Activated effector memory CD4-positive, alpha-beta T cell treated with anti-CD3 and anti-CD28 coated beads, Interleukin-2, amount 50 U/mL, for 16 hours (primary cell): ENCODE measurements around the gene AQP2.

ENCODE experiments used
- DNase-seq: peaks from one replicate; pipeline ENCODE4 v3.0.0-alpha.2; 2020

The AQP2 gene, protein sequence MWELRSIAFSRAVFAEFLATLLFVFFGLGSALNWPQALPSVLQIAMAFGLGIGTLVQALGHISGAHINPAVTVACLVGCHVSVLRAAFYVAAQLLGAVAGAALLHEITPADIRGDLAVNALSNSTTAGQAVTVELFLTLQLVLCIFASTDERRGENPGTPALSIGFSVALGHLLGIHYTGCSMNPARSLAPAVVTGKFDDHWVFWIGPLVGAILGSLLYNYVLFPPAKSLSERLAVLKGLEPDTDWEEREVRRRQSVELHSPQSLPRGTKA

GRCh38 chr12:49950273-49951251 is at the start of gene AQP2:
TSS of gene AQP2 (plus strand) at chr12:49950737. CDS start at chr12:49950831, 94 bp downstream.
- peak; percentile 54 for DNase-seq

DNA sequence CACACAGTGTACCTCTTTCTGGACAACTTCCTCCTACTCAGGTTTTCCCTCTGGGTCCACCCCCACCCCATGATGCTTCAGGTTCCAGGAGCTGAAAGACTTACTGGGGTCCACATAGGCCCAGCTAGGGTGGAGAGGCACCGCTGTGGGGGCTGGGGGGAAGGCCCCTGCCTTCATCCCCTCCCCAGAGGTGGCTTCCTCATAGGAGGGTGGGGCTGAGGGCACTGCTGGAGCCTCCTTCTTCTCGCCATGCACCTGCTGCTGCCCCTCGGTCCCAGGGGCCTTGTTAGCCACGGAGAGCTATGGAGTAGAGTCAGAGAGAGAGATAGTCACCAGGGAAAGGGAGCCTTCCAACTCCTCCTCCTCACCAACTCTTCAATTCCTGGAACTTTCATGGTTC is 49.5 kb upstream of the AQP2 start:
- no peak for DNase-seq

- no peak for DNase-seq
Observed at GRCh38 chr12:49901986-49902385, 48.6 kb upstream of the AQP2 start.

DNA sequence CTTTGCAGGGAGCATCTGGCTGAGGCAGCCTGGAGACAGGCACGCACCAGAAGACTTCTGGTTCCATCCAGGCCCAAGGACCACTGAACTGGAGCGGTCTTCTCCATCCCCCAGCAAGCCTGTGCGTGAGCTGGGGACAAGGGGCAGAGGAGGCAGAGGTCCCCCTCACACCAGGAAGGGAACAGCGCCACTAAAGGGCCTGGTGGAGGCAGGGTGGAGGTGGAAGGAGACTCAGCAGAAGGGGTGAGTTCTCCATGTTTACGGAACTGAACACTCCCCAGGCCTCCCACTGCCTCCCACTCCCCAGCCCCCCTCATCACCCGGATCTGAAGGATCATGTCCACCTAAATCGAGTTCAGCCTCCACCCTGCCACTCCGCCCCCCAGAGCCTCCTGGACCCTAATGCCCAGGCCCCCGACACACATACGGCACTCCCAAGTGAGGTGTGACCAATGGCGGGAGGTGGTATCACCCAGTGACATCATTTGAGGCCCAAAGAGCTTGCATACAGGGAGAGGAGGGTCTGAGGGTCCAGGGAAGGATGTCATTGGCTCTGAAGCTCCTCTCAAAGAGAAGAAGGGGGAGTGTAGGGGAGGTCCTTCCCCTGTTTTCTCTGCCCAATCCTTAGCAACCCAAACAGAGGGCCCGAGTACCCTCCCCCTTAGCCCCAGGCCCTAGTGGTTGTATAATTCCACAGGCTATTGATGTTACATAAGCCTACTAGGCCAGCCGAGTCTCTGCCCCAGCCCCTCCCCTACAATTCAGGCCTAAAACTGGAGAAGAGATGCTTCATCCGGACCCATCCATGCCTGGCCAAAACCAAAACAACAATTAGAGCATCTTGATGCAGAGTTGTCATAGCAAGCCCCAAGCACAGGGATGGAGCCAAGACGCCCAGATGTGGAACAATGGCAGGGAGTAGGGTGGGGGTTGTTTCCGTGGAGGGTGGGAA is 47.9 kb upstream of the AQP2 start:
- DNase-seq = no peak

GRCh38 chr12:49903351-49903699 is 47.2 kb upstream of the AQP2 start:
- no peak for DNase-seq

GRCh38 chr12:49903700-49904423 is 46.7 kb upstream of the AQP2 start, which contains the start of gene FAIM2:
TSS of gene FAIM2 (minus strand) at chr12:49903900. CDS start at chr12:49903792, 108 bp downstream.
- peak; percentile 81 for DNase-seq

GRCh38 chr12:49904601-49905000 is 45.9 kb upstream of the AQP2 start:
- DNase-seq = no peak

DNA sequence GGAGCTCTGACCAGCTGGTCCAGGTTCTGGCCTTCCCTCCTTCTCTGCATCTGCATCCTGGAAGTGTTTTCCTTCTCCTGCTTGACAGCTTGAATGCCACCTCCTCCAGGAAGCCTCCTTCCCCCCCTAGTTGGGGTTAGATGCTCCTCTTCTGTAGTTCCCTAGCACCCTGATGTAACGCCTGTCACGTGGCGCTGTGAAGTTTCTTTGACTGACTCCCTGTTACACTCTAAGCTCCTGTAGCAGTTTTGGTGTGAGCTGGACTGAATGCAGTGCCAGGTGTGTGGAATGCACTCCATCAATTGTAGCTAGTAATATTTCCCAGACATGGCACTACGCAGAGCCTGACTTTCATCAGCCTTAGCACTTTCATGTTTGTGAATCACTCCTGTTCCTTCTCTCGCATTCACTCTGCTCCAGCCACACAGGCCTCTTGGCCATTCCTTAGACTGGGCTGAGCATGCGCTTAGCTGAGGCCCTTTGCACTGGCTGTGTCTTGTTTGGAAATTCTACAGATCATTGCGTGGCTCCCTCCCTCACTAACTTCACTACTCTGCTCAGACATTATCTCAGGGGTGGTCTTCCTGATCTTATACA is 44.7 kb upstream of the AQP2 start:
- DNase-seq = no peak

DNA sequence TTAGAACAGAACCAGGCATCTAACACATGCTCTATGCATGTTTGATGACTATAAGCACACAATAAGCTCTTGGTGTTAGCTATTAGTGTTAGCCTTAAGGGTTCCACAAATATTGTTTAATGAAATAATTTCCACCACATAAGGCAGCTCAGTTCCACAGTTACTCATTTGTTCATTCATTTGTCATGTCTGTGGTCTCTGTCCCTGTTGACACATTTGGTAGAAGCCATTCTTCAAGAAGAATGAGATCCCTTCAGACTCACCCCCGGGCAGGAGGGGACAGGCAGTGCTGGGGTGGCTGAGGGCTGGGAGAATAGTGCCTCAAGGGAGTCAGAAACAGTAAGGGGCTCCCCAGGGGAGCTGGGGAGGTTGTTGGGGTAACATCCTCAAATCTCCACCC is 43.2 kb upstream of the AQP2 start:
- DNase-seq = no peak

DNA sequence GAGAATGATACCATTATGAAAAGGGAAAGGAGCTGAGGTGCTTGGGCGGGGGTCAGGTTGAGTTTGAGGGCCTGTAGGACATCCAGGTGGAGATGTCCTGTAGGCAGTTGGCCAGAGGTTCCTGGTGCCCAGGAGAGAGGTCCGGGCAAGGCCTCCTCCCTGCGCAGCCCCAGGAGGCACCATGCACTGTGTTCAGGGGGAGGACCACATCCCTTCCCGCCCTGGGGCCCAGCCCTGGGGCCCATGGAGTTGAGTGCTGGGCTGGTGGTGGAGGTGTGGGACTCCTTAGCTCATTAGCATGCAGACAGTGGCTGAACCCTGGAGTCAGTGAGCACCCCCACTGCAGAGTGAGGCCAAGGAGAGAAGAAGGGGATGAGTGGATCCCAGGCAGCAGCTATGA is 41.2 kb upstream of the AQP2 start:
- DNase-seq = no peak

DNA sequence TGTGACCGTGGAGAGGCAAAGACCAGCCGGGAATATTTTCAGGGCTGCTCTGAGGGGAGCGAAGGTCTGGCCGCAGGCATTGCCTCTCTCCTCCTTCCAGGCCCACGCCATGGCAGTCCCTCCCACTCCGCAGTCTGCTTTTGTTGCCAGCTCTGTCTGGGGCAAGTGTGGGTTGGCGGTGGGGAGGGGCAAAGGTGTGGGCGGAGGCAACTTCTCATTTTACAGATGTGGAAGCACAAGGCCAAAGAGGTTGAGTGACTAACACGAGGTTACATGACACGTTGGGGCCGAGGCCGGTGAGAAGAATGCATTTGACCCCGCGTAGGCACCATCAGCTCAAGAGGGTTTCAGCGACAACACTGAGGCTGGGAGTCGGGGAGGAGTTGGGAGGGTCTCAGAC is 40.7 kb upstream of the AQP2 start:
- no peak for DNase-seq

GRCh38 chr12:49910331-49911212 is 40.0 kb upstream of the AQP2 start:
- no peak for DNase-seq

DNA sequence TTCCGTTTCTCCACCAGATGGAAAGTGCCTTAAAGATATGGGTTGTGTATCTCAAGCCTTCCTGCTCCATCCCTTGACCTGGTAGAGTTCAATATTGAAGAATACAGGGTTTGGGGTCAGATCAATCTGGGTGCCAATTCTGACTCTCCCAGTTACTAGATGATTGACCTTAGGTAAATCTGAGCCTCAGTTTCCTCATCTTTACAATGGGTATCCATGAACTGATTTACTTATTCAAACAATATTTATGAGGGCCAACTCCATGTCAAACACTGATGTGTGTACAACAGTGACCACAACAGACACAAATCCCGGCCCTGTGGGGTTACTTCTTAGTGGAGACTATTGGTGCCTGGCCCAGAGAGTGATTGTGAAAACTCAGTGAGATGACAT is 39.3 kb upstream of the AQP2 start:
- DNase-seq = no peak

DNA sequence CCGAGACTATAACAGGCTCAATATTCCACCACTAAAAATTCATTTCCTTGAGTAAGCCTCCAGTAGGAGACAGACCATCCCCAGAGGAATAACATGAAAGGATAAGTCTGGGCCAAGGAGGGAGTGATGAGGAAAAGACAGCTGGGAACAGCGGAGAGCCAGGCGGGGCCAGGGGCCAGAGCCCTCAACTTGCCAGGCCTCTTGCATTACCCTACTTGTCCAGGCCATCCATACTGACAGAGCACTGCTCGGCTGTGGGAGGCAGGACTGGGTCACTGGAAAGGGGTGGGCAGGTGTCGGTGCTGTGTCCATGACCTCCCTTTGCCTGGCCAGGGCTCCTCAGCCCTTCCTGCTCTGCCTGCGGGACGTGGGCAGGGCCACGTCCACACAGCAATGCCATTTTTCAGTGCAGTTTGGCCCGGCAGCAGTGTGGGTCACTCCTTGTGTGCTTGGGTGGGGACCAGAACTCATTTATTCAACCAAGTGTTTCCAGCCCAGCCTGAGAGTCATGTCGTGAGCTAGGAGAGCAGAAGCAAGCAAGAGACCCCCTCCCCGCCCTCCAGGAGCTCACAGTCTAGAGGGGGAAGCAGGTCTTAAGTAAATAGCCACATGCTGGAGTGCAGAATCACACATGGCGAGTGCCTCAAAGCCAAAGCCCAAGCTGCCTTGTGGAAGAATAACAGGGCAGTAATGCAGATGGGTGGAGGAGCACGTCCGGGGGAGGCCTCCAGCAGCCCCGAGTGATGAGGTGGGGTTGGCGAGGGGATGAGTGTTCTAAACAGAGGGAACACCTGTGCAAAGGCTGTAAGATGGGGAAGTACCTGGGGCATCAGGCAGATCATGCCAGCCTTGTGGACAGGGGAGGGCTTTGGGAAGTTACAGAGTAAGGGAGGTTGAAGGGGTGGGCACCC is 37.9 kb upstream of the AQP2 start:
- DNase-seq = peak; percentile 47

- peak; percentile 21 for DNase-seq
Observed at GRCh38 chr12:49916129-49916919, 34.2 kb upstream of the AQP2 start.

DNA sequence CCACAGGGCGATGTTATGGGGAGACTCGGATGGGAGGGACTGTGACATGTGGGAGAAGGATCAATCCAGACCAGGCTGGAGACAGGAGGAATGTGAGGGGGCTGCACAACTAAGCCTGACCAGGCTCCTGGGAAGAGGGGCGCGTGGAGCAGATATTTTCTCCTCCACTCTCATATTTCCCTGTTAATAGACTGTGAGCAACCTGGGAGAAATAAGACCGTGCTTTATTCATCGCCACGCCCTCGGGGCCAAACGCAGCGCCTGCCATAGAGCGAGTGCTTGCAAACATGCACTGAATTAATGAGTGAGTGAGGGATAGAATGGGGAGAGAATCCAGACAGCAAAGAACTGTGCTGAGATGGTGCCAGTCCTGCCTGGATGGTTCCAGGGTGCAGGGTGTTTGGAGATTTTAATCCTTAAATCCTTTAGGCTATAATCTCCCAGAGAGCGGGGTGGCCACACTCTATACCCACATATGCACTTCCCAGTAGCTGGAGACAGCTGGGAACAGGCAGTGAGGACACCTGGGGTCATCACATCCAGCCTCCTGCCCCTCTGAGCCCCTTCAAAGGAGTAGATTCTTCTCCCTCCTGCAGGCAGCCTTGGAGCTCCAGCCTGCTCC is 33.3 kb upstream of the AQP2 start:
- DNase-seq = no peak

GRCh38 chr12:49917788-49918173 is 32.8 kb upstream of the AQP2 start:
- peak; percentile 38 for DNase-seq

DNA sequence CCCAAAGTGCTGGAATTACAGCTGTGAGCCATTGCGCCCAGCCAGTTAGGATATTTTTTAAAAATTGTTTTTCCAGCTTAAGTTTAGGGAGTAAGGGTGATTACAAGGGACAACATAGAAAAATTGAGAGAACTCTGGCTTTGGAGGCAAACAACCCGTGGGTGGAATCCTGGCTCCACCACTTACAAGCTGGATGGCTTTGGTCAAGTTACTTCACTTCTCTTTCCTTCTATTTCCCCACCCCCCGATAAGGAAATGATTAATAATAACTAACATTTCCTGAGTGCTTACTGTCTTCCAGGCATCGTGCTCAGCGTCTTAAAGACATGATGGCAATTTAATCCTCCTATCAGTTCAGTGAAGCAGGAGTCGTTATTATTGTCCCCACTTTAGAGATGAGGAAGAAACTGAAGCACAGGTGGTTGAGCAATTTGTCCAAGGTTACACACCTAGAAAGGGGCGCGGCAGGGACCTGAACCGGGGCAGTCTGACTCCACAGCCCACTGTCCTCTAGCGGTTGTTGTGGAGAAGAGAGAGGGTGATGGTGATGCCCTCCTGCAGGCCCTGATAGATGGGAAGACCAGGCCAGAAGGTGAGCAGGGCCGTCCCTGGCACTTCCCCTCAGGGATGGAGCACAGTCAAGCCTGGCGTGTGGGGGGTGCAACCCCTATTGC is 30.2 kb upstream of the AQP2 start:
- DNase-seq = peak; percentile 43
